NCI-H69 (cell line): ENCODE measurements around the gene WDR88.
"Not testable (repeated sequence)": the region's sequence is repeated elsewhere in the genome, so short reads cannot be mapped to it uniquely, and the experiment has no call there.

Experiments
- DNase-seq: peaks from one replicate; lab custom pipeline; 2025; lab: John Stamatoyannopoulos, UW

WDR88 gene

GRCh38 chr19:33198169-33198568 lies 66.3 kb downstream of the WDR88 start:
- no peak for DNase-seq

- DNase-seq = no peak
Observed at GRCh38 chr19:33199441-33200265, 67.7 kb downstream of the WDR88 start.

GRCh38 chr19:33201473-33201872 lies 69.6 kb downstream of the WDR88 start:
- no peak for DNase-seq

- no peak for DNase-seq
Observed at GRCh38 chr19:33201886-33202545, 70.1 kb downstream of the WDR88 start.

- no peak for DNase-seq
Observed at GRCh38 chr19:33202546-33203507, 70.9 kb downstream of the WDR88 start.

GRCh38 chr19:33203529-33203928 lies 71.6 kb downstream of the WDR88 start:
- no peak for DNase-seq

- no peak for DNase-seq
Observed at GRCh38 chr19:33204136-33204973, 72.4 kb downstream of the WDR88 start.

- no peak for DNase-seq
Observed at GRCh38 chr19:33205110-33205509, 73.2 kb downstream of the WDR88 start.

GRCh38 chr19:33205531-33206260 lies 73.8 kb downstream of the WDR88 start:
- DNase-seq = no peak

GRCh38 chr19:33206261-33207039 lies 74.5 kb downstream of the WDR88 start:
- DNase-seq = no peak

- DNase-seq = no peak
Observed at GRCh38 chr19:33207040-33207620, 75.2 kb downstream of the WDR88 start.

- DNase-seq = no peak
Observed at GRCh38 chr19:33207903-33208302, 76.0 kb downstream of the WDR88 start.

- DNase-seq = no peak
Observed at GRCh38 chr19:33208371-33208895, 76.5 kb downstream of the WDR88 start.

- no peak for DNase-seq
Observed at GRCh38 chr19:33208904-33209849, 77.3 kb downstream of the WDR88 start.

- not testable (repeated sequence) for DNase-seq
Observed at GRCh38 chr19:33209850-33210230, 77.9 kb downstream of the WDR88 start.

GRCh38 chr19:33210266-33210940 lies 78.5 kb downstream of the WDR88 start:
- no peak for DNase-seq

- no peak for DNase-seq
Observed at GRCh38 chr19:33211794-33212435, 80.0 kb downstream of the WDR88 start.
